ENCODE results near the gene C17orf107.

C17orf107 gene

DNA sequence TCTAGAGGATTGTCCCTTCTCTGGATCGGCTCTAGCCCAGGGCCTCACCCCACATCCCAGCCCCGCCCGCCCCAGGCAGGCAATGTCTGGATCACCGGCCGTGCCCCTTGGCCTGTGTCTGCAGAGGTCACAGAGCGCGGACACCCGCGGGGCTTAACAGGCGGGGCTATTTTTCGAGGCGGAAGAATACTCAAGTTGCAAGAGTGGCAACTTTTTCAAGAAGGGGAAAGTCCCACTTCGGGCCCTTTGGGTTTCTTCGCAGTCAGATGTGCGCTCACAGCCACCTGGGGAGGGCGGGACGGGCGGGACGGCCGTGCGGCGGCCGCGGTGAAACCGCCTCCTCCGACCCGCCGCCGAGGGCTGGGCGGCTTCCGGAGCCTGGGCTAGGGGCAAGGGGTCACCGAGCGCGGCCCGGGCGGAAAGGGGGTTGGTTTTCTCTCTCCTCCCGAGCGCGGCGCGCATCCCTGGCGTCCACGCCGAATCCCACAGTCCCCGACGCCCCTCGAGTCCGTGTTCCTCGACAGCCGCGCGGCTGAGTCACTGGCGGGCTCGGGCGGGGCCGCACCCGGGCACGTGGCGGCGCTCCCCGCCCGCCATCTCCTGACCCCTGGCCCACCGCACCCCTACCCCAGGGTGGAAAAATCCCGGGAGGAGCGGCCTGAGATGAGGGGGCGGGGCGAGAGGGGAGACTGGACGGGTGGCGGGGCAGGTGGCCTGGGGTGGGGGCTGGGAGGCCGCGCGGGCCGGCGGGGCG, 50.2 kb downstream of the C17orf107 start:
- H3K4me3 ChIP-seq (replicated peaks in 1 of 2; ENCODE audit: low read depth in 2 of 2, low read length in 2 of 2): peak overlapping the region; percentile 61 to 63
- peak; percentile 71 to 81 for DNase-seq (ENCODE audit: low read depth in 2 of 2)
- TF ChIP-seq, protein P1, sequence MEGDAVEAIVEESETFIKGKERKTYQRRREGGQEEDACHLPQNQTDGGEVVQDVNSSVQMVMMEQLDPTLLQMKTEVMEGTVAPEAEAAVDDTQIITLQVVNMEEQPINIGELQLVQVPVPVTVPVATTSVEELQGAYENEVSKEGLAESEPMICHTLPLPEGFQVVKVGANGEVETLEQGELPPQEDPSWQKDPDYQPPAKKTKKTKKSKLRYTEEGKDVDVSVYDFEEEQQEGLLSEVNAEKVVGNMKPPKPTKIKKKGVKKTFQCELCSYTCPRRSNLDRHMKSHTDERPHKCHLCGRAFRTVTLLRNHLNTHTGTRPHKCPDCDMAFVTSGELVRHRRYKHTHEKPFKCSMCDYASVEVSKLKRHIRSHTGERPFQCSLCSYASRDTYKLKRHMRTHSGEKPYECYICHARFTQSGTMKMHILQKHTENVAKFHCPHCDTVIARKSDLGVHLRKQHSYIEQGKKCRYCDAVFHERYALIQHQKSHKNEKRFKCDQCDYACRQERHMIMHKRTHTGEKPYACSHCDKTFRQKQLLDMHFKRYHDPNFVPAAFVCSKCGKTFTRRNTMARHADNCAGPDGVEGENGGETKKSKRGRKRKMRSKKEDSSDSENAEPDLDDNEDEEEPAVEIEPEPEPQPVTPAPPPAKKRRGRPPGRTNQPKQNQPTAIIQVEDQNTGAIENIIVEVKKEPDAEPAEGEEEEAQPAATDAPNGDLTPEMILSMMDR (IDR thresholded peaks at IDR 0.05; ENCODE audit: low read depth, low read length): no peak

DNA sequence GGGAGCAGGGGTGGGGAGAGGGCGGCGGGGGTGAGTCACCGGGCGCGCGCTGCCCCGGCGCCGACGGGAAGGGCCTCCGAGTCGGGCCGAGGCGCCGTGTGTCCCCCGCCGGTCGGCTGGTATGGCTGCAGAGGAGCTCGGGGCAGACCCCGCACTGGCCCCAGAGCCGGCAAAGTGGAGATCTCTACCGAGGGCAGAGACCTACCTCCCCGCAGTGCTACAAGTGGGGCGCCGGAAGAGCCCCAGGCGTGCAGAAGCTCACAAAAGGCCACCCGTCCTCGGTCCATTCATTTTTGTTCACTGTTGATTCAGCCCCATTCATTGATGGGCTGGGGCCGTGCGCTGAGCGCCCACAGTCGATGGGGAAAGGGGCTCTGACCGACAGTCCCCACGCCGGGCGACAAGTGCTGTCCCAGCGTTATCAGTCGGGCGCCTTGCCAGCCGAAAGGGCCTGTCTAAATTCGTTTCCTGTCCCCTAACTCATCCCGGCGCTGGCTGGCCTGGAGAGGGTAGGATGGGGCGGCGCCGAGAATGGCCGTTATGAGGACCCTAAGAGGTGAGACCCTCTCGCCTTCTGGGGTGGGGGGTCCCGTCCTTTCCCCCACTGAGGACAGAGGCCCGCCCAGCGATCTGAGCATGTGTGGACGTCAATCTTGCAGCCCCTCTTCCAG, 50.9 kb downstream of the C17orf107 start:
- H3K4me3 ChIP-seq (replicated peaks in 1 of 2; ENCODE audit: low read depth in 2 of 2, low read length in 2 of 2): peak overlapping the region; percentile 36 to 47
- TF ChIP-seq, protein P1 (IDR thresholded peaks at IDR 0.05; ENCODE audit: low read depth, low read length): no peak
- no peak for DNase-seq (ENCODE audit: low read depth in 2 of 2)

DNA sequence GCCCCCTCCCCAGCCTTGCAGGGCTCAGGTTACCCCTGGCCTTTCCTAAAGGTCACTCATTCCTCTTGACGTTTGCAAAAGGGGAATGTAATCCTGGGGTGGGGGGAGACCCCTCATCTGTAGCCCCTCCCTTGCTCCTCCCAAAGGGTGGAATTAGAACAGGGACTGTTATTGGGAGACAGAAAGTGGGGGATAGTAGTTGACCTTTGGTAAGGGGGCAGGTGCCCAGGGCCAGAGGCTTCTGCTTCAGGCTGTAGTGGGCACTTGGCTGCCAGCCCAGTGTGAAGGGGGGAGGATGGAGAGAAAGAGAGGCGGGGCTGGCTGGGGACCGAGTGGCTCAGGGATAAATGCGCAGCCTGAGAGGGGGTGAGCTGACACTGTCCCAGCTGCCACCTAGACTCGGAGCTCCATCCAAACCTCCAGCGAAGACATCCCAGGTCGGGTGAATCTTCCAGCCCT, 51.4 kb downstream of the C17orf107 start, which contains the start of gene ENO3:
TSS of gene ENO3 (plus strand) at position 374 of the 459 bp plus-strand sequence. CDS start 711 bp downstream, outside the sequence.
- TF ChIP-seq, protein P1 (IDR thresholded peaks at IDR 0.05; ENCODE audit: low read depth, low read length): no peak
- H3K4me3 ChIP-seq (replicated peaks in 1 of 2; ENCODE audit: low read depth in 2 of 2, low read length in 2 of 2): peak within 1 kb of the TSS; percentile 36 to 47
- DNase-seq (ENCODE audit: low read depth in 2 of 2): no peak

DNA sequence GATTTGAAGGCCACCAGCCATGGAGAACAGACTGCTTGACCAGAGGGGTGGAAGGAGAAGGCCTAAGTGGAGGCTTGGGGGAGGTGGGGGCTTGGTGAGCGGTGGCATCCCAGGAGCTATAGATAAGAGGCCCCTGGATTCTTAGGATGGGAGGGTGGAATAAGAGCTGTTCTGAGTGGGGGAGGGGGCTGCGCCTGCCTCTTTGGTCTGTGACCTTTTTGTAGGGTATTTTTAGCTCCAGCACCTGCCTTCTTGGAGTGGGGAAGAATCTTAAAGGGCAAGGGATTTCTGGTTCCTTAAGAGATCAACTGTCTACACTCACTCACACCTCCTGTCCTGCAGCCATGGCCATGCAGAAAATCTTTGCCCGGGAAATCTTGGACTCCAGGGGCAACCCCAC, 52.1 kb downstream of the C17orf107 start:
- TF ChIP-seq, protein P1 (IDR thresholded peaks at IDR 0.05; ENCODE audit: low read depth, low read length): no peak
- no peak overlapping the region for H3K4me3 ChIP-seq (replicated peaks in 1 of 2; ENCODE audit: low read depth in 2 of 2, low read length in 2 of 2)
- no peak for DNase-seq (ENCODE audit: low read depth in 2 of 2)
